ENCODE measurements around the gene C1orf141.

C1orf141 gene

GRCh38 chr1:67058761-67059160, 76.0 kb downstream of the C1orf141 start:
- no peak for TF ChIP-seq CTCF (IDR thresholded peaks at IDR 0.05; ENCODE audit: low read depth, low read length, missing control alignments)
- H3K4me3 ChIP-seq (ENCODE audit: low read depth, low read length) = no peak overlapping the region
- no peak for DNase-seq (ENCODE audit: low read depth)

GRCh38 chr1:67058242-67058641, 76.5 kb downstream of the C1orf141 start:
- TF ChIP-seq CTCF (IDR thresholded peaks at IDR 0.05; ENCODE audit: low read depth, low read length, missing control alignments) = no peak
- DNase-seq (ENCODE audit: low read depth) = no peak
- H3K4me3 ChIP-seq (ENCODE audit: low read depth, low read length) = no peak overlapping the region

- no peak for TF ChIP-seq CTCF (IDR thresholded peaks at IDR 0.05; ENCODE audit: low read depth, low read length, missing control alignments)
- no peak for DNase-seq (ENCODE audit: low read depth)
- H3K4me3 ChIP-seq (ENCODE audit: low read depth, low read length) = peak within 1 kb of the TSS; percentile 68
Measured at GRCh38 chr1:67053785-67054772, 80.7 kb downstream of the C1orf141 start, which contains the start of gene SLC35D1. Gene SLC35D1 (minus strand): TSS chr1:67054148. CDS start chr1:67054013, 135 bp downstream.

GRCh38 chr1:67053535-67053784, 81.3 kb downstream of the C1orf141 start:
- H3K4me3 ChIP-seq (ENCODE audit: low read depth, low read length) = peak overlapping the region; percentile 68
- no peak for TF ChIP-seq CTCF (IDR thresholded peaks at IDR 0.05; ENCODE audit: low read depth, low read length, missing control alignments)
- no peak for DNase-seq (ENCODE audit: low read depth)

- no peak for DNase-seq (ENCODE audit: low read depth)
- no peak for TF ChIP-seq CTCF (IDR thresholded peaks at IDR 0.05; ENCODE audit: low read depth, low read length, missing control alignments)
- peak overlapping the region; percentile 68 for H3K4me3 ChIP-seq (ENCODE audit: low read depth, low read length)
Measured at GRCh38 chr1:67052741-67053534, 81.8 kb downstream of the C1orf141 start.

- no peak for DNase-seq (ENCODE audit: low read depth)
- no peak for TF ChIP-seq CTCF (IDR thresholded peaks at IDR 0.05; ENCODE audit: low read depth, low read length, missing control alignments)
- no peak overlapping the region for H3K4me3 ChIP-seq (ENCODE audit: low read depth, low read length)
Measured at GRCh38 chr1:67051196-67051595, 83.6 kb downstream of the C1orf141 start.
